HepG2 (cell line): ENCODE results near the gene CIB2. TPM values are rescaled to one million over a fixed set of nuclear protein-coding genes. Genes with fewer than 3 reads are reported as not detected.

Source experiments
- AFF4 ChIP-seq: sonication (generic); formaldehyde crosslinking; IDR thresholded peaks from 2 replicates; pipeline ENCODE4 v1.4.0; 2020; ENCODE audit warnings: missing genetic modification reagents
- ATF3 ChIP-seq: sonication (generic); formaldehyde crosslinking; IDR thresholded peaks from 2 replicates; pipeline ENCODE4 v1.4.0; 2020; ENCODE audit warnings: missing genetic modification reagents
- GPBP1L1 ChIP-seq: sonication (generic); formaldehyde crosslinking; IDR thresholded peaks from 2 replicates; pipeline ENCODE4 v1.5.0; 2020; ENCODE audit warnings: mild to moderate bottlenecking, missing genetic modification reagents
- HBP1 ChIP-seq: IDR thresholded peaks from 2 replicates; pipeline ENCODE4 v1.6.1; 2016; ENCODE audit warnings: low read depth, control low read depth
- NR2C2 ChIP-seq: sonication (generic); formaldehyde crosslinking; IDR thresholded peaks from 2 replicates; pipeline ENCODE4 v1.4.0; 2020; ENCODE audit warnings: missing genetic modification reagents, mild to moderate bottlenecking, moderate library complexity, borderline replicate concordance
- PITX1 ChIP-seq: sonication (generic); formaldehyde crosslinking; IDR thresholded peaks from 2 replicates; pipeline ENCODE4 v1.5.1; 2020; ENCODE audit warnings: mild to moderate bottlenecking, missing genetic modification reagents
- TFDP2 ChIP-seq: sonication (generic); formaldehyde crosslinking; IDR thresholded peaks from 2 replicates; pipeline ENCODE4 v1.4.0; 2020; ENCODE audit warnings: missing genetic modification reagents
- THAP11 ChIP-seq: IDR thresholded peaks from 2 replicates; pipeline ENCODE4 v1.6.1; 2016; ENCODE audit warnings: missing biosample characterization, missing genetic modification reagents
- TRIM24 ChIP-seq: sonication (generic); formaldehyde crosslinking; IDR thresholded peaks from 2 replicates; pipeline ENCODE4 v1.8.0; 2022; ENCODE audit warnings: mild to moderate bottlenecking, missing genetic modification reagents
- USF2 ChIP-seq, 2 experiments: sonication (generic) in 1 of 2; formaldehyde crosslinking in 1 of 2; IDR thresholded peaks; 2 replicates each; pipeline versions ENCODE4 v1.5.1 to v1.6.1; 2011 to 2020; ENCODE audit warnings: borderline replicate concordance in 1 of 2, low read depth in 1 of 2, low read length in 1 of 2, mild to moderate bottlenecking in 1 of 2, missing genetic modification reagents in 1 of 2, moderate library complexity in 1 of 2
- ZBTB21 ChIP-seq: sonication (generic); formaldehyde crosslinking; IDR thresholded peaks from 2 replicates; pipeline ENCODE4 v1.4.0; 2020; ENCODE audit warnings: missing genetic modification reagents
- ZGPAT ChIP-seq: IDR thresholded peaks from 2 replicates; pipeline ENCODE4 v1.6.1; 2016; ENCODE audit warnings: mild to moderate bottlenecking
- ZNF33B ChIP-seq: sonication (generic); formaldehyde crosslinking; IDR thresholded peaks from 2 replicates; pipeline ENCODE4 v1.5.1; 2020; ENCODE audit warnings: mild to moderate bottlenecking, missing genetic modification reagents
- ZNF343 ChIP-seq: sonication (generic); formaldehyde crosslinking; IDR thresholded peaks from 2 replicates; pipeline ENCODE4 v1.4.0; 2020; ENCODE audit warnings: mild to moderate bottlenecking, missing genetic modification reagents
- ZNF569 ChIP-seq: sonication (generic); formaldehyde crosslinking; IDR thresholded peaks from 2 replicates; pipeline ENCODE4 v1.5.0; 2020; ENCODE audit warnings: mild to moderate bottlenecking, missing genetic modification reagents, moderate library complexity, borderline replicate concordance
- ZNF572 ChIP-seq: sonication (generic); formaldehyde crosslinking; IDR thresholded peaks from 2 replicates; pipeline ENCODE4 v1.5.1; 2020; ENCODE audit warnings: mild to moderate bottlenecking, missing genetic modification reagents
- polyA plus RNA-seq, 8 experiments: library from polyadenylated mRNA; depleted of rRNA in 3 of 8; stranded (reverse) in 7 of 8; unstranded in 1 of 8; fragments of >200 nt; fragmentation: Illumina TruSeq in 4 of 8; extraction: Trizol in 4 of 8; gene quantifications; 2 replicates each; pipeline versions ENCODE4 v1.2.1 to v1.2.3, GENCODE V29; 2011 to 2016; ENCODE audit warnings: low read depth in 4 of 8, missing spikeins in 1 of 8, mixed read lengths in 1 of 8; ENCODE audit not compliant: insufficient read depth in 1 of 8
- total RNA-seq, 5 experiments: library from RNA; depleted of rRNA; stranded (reverse); fragments of >200 nt; fragmentation: Illumina TruSeq; extraction: Trizol; gene quantifications; 2 replicates each; pipeline ENCODE4 v1.2.3, GENCODE V29; 2016; ENCODE audit warnings: low read depth in 1 of 5

Gene CIB2
- total and polyA plus RNA-seq, 2 of the 13 experiments (the other 11 are each of a cell fraction or from before 2014, with no cell fraction given) = 1.4 to 1.5 TPM

GRCh38 chr15:78065284-78065872 is 65.9 kb downstream of the CIB2 start (continued):
- TF ChIP-seq HBP1 (CRISPR knock-in tag) (peak; percentile 87; the same call in 1 of the 2 replicates), THAP11 (CRISPR knock-in tag) (peak; percentile 90), TFDP2 (peak; percentile 76), ZBTB21 (peak; percentile 51; the same call in 1 of the 2 replicates), PITX1 (CRISPR knock-in tag) (peak; percentile 92), TRIM24 (CRISPR knock-in tag) (peak; percentile 93), NR2C2 (CRISPR knock-in tag) (peak; percentile 62; the same call in 1 of the 2 replicates), USF2 (IDR thresholded peaks at IDR 0.05; ENCODE audit: low read depth, low read length) (no peak), USF2 (CRISPR knock-in tag; IDR thresholded peaks at IDR 0.05; ENCODE audit: borderline replicate concordance) (no peak), ZNF33B (no peak; the same call in 1 of the 2 replicates), ZNF343 (CRISPR knock-in tag) (peak; percentile 76; the same call in 1 of the 2 replicates), ZNF572 (CRISPR knock-in tag) (no peak), ZNF569 (CRISPR knock-in tag) (no peak), ZGPAT (CRISPR knock-in tag) (peak; percentile 98), GPBP1L1 (no peak), ATF3 (peak; percentile 71), AFF4 (no peak)
